HG02981 (cell line): ENCODE measurements around the gene TMEM168.
"Not testable (repeated sequence)": the region's sequence is repeated elsewhere in the genome, so short reads cannot be mapped to it uniquely, and the experiment has no call there.

Experiments
- ATAC-seq: cut with Tn5 transposase; IDR thresholded peaks from one replicate; pipeline ENCODE4 v1.9.1; 2021; ENCODE audit warnings: mild to moderate bottlenecking, moderate library complexity; ENCODE audit not compliant: unreplicated experiment

The TMEM168 gene

GRCh38 chr7:112781558-112781957 is 8.6 kb downstream of the TMEM168 start:
- ATAC-seq, result no peak

- ATAC-seq, result no peak
Measured at GRCh38 chr7:112781110-112781509, 9.1 kb downstream of the TMEM168 start.

- no peak for ATAC-seq
Measured at GRCh38 chr7:112779667-112780066, 10.5 kb downstream of the TMEM168 start.

- no peak for ATAC-seq
Measured at GRCh38 chr7:112777406-112777805, 12.8 kb downstream of the TMEM168 start.

- no peak for ATAC-seq
Measured at GRCh38 chr7:112771166-112771565, 19.0 kb downstream of the TMEM168 start.

- no peak for ATAC-seq
Measured at GRCh38 chr7:112770051-112770450, 20.1 kb downstream of the TMEM168 start.

GRCh38 chr7:112765105-112765504 is 25.1 kb downstream of the TMEM168 start:
- no peak for ATAC-seq

GRCh38 chr7:112763996-112764395 is 26.2 kb downstream of the TMEM168 start:
- ATAC-seq, result no peak

- no peak for ATAC-seq
Measured at GRCh38 chr7:112763298-112763697, 26.9 kb downstream of the TMEM168 start.

GRCh38 chr7:112759905-112760304 is 30.3 kb downstream of the TMEM168 start:
- no peak for ATAC-seq

GRCh38 chr7:112757337-112757736 is 32.9 kb downstream of the TMEM168 start:
- ATAC-seq, result no peak

GRCh38 chr7:112753298-112753697 is 36.9 kb downstream of the TMEM168 start:
- ATAC-seq, result no peak

- no peak for ATAC-seq
Measured at GRCh38 chr7:112752576-112752975, 37.6 kb downstream of the TMEM168 start.

GRCh38 chr7:112749775-112750174 is 40.4 kb downstream of the TMEM168 start:
- no peak for ATAC-seq

GRCh38 chr7:112748381-112748780 is 41.8 kb downstream of the TMEM168 start:
- ATAC-seq, result no peak

- ATAC-seq, result no peak
Measured at GRCh38 chr7:112745635-112746034, 44.6 kb downstream of the TMEM168 start.

GRCh38 chr7:112744818-112745217 is 45.4 kb downstream of the TMEM168 start:
- no peak for ATAC-seq

- no peak for ATAC-seq
Measured at GRCh38 chr7:112743811-112744210, 46.4 kb downstream of the TMEM168 start.

GRCh38 chr7:112740667-112741066 is 49.5 kb downstream of the TMEM168 start:
- no peak for ATAC-seq

GRCh38 chr7:112739436-112740180 is 50.6 kb downstream of the TMEM168 start:
- no peak for ATAC-seq

GRCh38 chr7:112735261-112735660 is 54.9 kb downstream of the TMEM168 start:
- no peak for ATAC-seq

GRCh38 chr7:112731324-112731723 is 58.9 kb downstream of the TMEM168 start:
- ATAC-seq, result not testable (repeated sequence)

GRCh38 chr7:112726076-112726475 is 64.1 kb downstream of the TMEM168 start:
- no peak for ATAC-seq
